BLaER1 (cell line): ENCODE measurements around the gene ELOF1.

ENCODE experiments used
- H3K27ac ChIP-seq: shearing (Covaris generic); formaldehyde crosslinking; 2 replicates; pipeline ENCODE4 v1.8.1; 2022
- H3K27me3 ChIP-seq: shearing (Covaris generic); formaldehyde crosslinking; 2 replicates; pipeline ENCODE4 v1.8.1; 2022
- H3K36me3 ChIP-seq: shearing (Covaris generic); formaldehyde crosslinking; 2 replicates; pipeline ENCODE4 v1.8.1; 2022
- H3K4me1 ChIP-seq: shearing (Covaris generic); formaldehyde crosslinking; 2 replicates; pipeline ENCODE4 v1.8.1; 2022
- H3K4me2 ChIP-seq: shearing (Covaris generic); formaldehyde crosslinking; 2 replicates; pipeline ENCODE4 v1.8.1; 2022
- H3K4me3 ChIP-seq: shearing (Covaris generic); formaldehyde crosslinking; 2 replicates; pipeline ENCODE4 v1.8.1; 2022
- H3K9ac ChIP-seq: shearing (Covaris generic); formaldehyde crosslinking; 2 replicates; pipeline ENCODE4 v1.8.1; 2022
- H3K9me3 ChIP-seq: shearing (Covaris generic); formaldehyde crosslinking; 2 replicates; pipeline ENCODE4 v1.8.1; 2022
- H4K20me1 ChIP-seq: shearing (Covaris generic); formaldehyde crosslinking; 2 replicates; pipeline ENCODE4 v1.8.1; 2022
- Cebpa-rat ChIP-seq: shearing (Covaris generic); IDR thresholded peaks from 2 replicates; pipeline ENCODE4 v1.8.1; 2022

Gene ELOF1

GRCh38 chr19:11552666-11553372, 6.2 kb downstream of the ELOF1 start:
- TF ChIP-seq Cebpa-rat: no peak
- H3K9ac ChIP-seq: peak overlapping the region; percentile 3; the same call in 1 of the 2 replicates
- peak overlapping the region; percentile 46 for H3K27ac ChIP-seq
- H3K4me1 ChIP-seq: peaks cover 56% of the 10 kb centered on the region
- no peaks in the 10 kb centered on the region for H3K9me3 ChIP-seq
- H3K4me3 ChIP-seq: no peak overlapping the region; the same call in 1 of the 2 replicates
- H4K20me1 ChIP-seq: peaks cover 57% of the 10 kb centered on the region
- H3K36me3 ChIP-seq: peaks cover 42% of the 10 kb centered on the region
- peak overlapping the region; percentile 76 for H3K4me2 ChIP-seq
- no peaks in the 10 kb centered on the region for H3K27me3 ChIP-seq

DNA sequence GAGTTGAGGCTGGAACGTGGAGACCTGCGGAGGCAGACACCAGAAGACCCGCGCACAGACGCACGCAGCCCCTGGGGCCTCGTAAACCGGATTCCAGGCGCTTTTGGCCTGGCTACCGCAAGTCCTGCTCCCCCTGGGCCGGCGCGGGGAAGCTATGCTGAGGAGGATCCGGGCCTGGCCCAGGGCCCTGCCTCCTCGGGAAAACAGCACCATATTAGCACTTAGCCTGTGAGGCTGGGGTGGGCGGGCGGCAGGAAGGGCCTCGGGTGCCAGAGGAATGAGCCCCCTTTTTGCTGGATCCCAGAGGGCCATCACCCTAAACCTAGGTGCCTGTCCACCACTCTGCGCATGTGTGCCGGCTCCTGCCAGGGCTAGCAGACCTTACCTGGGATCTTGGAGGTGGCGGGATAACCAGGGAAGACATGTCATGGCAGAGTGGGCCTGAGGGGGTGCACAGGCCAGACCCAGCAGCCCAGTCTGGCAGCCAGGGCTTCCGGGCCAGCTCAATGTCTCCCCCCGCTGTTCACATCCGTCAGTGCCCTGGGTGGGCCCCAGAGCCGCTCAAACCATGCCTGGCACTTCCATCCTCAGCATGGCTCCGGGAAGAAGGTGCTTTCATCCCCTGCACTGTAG, 7.3 kb downstream of the ELOF1 start:
- peaks cover 42% of the 10 kb centered on the region for H3K36me3 ChIP-seq
- H3K27me3 ChIP-seq: no peaks in the 10 kb centered on the region
- H3K4me1 ChIP-seq: peaks cover 45% of the 10 kb centered on the region
- H3K4me3 ChIP-seq: no peak overlapping the region
- peaks cover 46% of the 10 kb centered on the region for H4K20me1 ChIP-seq
- H3K9me3 ChIP-seq: no peaks in the 10 kb centered on the region
- H3K9ac ChIP-seq: peak overlapping the region; percentile 3; the same call in 1 of the 2 replicates
- H3K27ac ChIP-seq: peak overlapping the region; percentile 46; the same call in 1 of the 2 replicates
- H3K4me2 ChIP-seq: peak overlapping the region; percentile 76; the same call in 1 of the 2 replicates
- TF ChIP-seq Cebpa-rat: no peak

DNA sequence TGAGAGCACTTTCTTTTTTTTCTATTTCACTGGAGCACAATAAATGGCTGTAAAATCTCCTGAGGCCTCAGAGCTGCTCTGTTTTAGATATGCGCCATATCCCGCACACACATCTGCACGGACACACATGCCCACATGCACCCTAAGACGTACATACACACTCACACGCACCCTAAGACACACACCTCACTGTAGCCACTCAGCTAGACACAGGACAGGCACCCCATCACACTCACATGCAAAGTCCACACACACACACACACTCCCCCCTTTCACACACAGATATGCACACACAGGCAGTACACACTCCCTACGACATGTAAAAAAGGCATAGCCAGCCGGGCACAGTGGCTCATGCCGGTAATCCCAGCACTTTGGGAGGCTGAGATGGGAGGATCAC, 8.8 kb downstream of the ELOF1 start:
- Histone ChIP-seq H4K20me1 (peaks cover 32% of the 10 kb centered on the region), H3K4me2 (no peak overlapping the region), H3K4me3 (no peak overlapping the region), H3K27ac (no peak overlapping the region), H3K9me3 (no peaks in the 10 kb centered on the region), H3K36me3 (peaks cover 28% of the 10 kb centered on the region), H3K27me3 (no peaks in the 10 kb centered on the region), H3K9ac (no peak overlapping the region), H3K4me1 (peaks cover 34% of the 10 kb centered on the region)
- TF ChIP-seq Cebpa-rat: no peak

- H3K27ac ChIP-seq: no peak overlapping the region
- peaks cover 24% of the 10 kb centered on the region for H4K20me1 ChIP-seq
- TF ChIP-seq Cebpa-rat: no peak
- peaks cover 26% of the 10 kb centered on the region for H3K4me1 ChIP-seq
- peaks cover 28% of the 10 kb centered on the region for H3K36me3 ChIP-seq
- H3K9me3 ChIP-seq: no peaks in the 10 kb centered on the region
- no peak overlapping the region for H3K4me2 ChIP-seq
- H3K27me3 ChIP-seq: no peaks in the 10 kb centered on the region
- H3K9ac ChIP-seq: no peak overlapping the region
- no peak overlapping the region for H3K4me3 ChIP-seq
Observed at GRCh38 chr19:11549386-11549953, 9.6 kb downstream of the ELOF1 start.

- H3K27me3 ChIP-seq: no peaks in the 10 kb centered on the region
- peaks cover 13% of the 10 kb centered on the region for H3K4me1 ChIP-seq
- peaks cover 21% of the 10 kb centered on the region for H3K36me3 ChIP-seq
- no peak overlapping the region for H3K4me3 ChIP-seq
- no peaks in the 10 kb centered on the region for H3K9me3 ChIP-seq
- H4K20me1 ChIP-seq: peaks cover 10% of the 10 kb centered on the region
- no peak overlapping the region for H3K9ac ChIP-seq
- H3K4me2 ChIP-seq: no peak overlapping the region
- no peak for TF ChIP-seq Cebpa-rat
- H3K27ac ChIP-seq: no peak overlapping the region
Observed at GRCh38 chr19:11547929-11548700, 10.9 kb downstream of the ELOF1 start.

DNA sequence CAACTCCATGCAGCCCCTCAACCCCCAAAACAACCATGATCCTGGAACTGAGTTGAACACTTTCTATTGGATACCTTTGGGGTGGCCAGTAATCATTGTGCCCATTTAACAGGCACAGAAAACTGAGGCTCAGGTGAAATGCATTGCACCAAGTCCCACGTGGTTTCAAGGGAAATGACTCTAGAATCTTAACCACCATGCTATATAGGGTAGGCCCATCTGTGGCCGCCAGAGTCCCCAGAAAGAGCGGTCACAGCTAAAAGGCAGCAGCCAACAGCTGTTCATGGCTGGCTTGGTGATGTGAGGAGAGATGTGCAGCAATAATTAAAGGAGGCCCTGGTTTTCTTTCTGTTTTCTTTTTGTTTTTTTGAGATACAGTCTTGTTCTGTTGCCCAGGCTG, 17.8 kb downstream of the ELOF1 start:
- no peaks in the 10 kb centered on the region for H3K9me3 ChIP-seq
- H3K9ac ChIP-seq: no peak overlapping the region
- no peak overlapping the region for H3K27ac ChIP-seq
- no peak overlapping the region for H3K4me2 ChIP-seq
- H3K4me3 ChIP-seq: no peak overlapping the region
- no peaks in the 10 kb centered on the region for H4K20me1 ChIP-seq
- H3K4me1 ChIP-seq: 0 out of 2 replicates have a peak, but pooled peaks cover under 1% of the 10 kb centered on the region
- no peak for TF ChIP-seq Cebpa-rat
- no peaks in the 10 kb centered on the region for H3K36me3 ChIP-seq
- peaks cover 12% of the 10 kb centered on the region; the same call in 1 of the 2 replicates for H3K27me3 ChIP-seq

DNA sequence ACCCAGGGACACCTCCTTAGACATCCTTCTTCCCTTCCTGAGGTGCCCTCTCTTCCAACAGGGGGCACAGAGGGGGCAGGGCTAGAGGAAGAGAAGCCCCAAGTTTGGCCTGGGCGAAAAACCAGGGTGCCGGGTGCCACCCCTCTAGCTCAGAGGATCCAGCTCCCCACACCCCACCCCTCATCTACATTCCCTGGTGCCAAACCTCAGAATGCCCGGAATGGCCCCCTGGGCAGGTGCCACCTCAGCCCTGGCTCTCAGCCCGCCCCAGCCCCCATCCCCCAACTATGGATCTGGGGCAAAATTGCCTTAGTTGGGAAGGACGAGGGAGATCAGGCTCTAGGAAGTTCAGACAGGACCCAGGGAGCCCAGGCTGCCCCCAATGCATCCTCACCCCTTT, 18.4 kb downstream of the ELOF1 start:
- Histone ChIP-seq H4K20me1 (no peaks in the 10 kb centered on the region), H3K27me3 (peaks cover 12% of the 10 kb centered on the region; the same call in 1 of the 2 replicates), H3K9ac (no peak overlapping the region), H3K9me3 (no peaks in the 10 kb centered on the region), H3K36me3 (no peaks in the 10 kb centered on the region), H3K27ac (no peak overlapping the region), H3K4me1 (0 out of 2 replicates have a peak, but pooled peaks cover 6% of the 10 kb centered on the region), H3K4me3 (no peak overlapping the region), H3K4me2 (no peak overlapping the region)
- no peak for TF ChIP-seq Cebpa-rat

DNA sequence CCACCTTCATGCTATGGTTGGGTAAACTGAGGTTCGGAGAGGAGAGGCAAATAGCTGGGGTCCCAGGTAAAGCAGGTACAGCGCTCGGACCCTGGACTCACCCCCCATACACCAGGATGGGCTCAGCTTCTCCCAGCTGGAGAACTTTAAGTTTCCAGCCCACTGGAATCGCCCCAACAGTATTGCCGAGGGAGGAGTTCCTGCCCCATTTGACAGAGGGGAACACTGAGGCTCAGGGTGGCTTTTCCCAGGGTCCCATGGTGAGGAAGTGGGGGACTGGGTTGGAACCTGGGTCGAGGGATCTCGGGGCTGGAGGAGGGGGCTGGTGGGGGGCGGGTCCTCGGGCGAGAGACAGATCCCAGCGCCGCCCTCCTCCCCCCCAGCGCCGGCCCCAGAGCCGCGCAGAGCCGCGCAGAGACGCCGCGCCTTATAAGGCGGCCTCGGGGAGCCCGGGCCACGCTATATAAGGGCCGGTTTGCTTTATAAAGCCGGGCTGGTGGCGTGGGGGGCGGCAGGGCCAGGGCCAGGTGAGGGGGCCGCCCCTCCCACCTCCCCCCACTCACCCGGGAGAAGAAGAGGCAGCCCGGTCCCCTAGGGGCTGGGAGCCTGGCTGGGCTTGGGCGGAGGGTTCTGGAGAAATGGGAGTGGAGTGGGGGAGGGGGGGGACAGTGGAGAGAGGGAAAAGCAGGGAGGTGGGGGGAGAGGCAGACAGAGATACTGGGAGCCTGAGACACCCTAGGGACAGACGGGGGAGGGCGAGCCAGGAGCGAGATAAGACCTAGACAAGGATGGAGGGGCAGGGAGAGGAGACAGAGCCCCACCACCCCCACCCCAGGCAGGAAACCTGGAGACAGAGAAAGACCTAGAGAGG, 19.3 kb downstream of the ELOF1 start:
- Histone ChIP-seq H3K9ac (no peak overlapping the region), H3K4me1 (0 out of 2 replicates have a peak, but pooled peaks cover 8% of the 10 kb centered on the region), H3K4me2 (no peak overlapping the region), H3K4me3 (no peak overlapping the region), H4K20me1 (no peaks in the 10 kb centered on the region), H3K27me3 (peaks cover 12% of the 10 kb centered on the region; the same call in 1 of the 2 replicates), H3K36me3 (no peaks in the 10 kb centered on the region), H3K27ac (no peak overlapping the region), H3K9me3 (no peaks in the 10 kb centered on the region)
- no peak for TF ChIP-seq Cebpa-rat
